HG02981 (cell line): ENCODE data around the gene CEP112.

Experiments used
- ATAC-seq: cut with Tn5 transposase; IDR thresholded peaks from one replicate; pipeline ENCODE4 v1.9.1; 2021; ENCODE audit warnings: mild to moderate bottlenecking, moderate library complexity; ENCODE audit not compliant: unreplicated experiment

CEP112 gene

GRCh38 chr17:66000216-66000615, 191.7 kb downstream of the CEP112 start:
- no peak for ATAC-seq

GRCh38 chr17:65998675-65999074, 193.3 kb downstream of the CEP112 start:
- ATAC-seq = no peak

GRCh38 chr17:65994679-65995078, 197.3 kb downstream of the CEP112 start:
- no peak for ATAC-seq

GRCh38 chr17:65994114-65994513, 197.8 kb downstream of the CEP112 start:
- no peak for ATAC-seq

GRCh38 chr17:65990593-65990992, 201.3 kb downstream of the CEP112 start:
- no peak for ATAC-seq

- ATAC-seq = no peak
These were observed 203.5 kb downstream of the CEP112 start for GRCh38 chr17:65988451-65988850.

GRCh38 chr17:65987988-65988387, 203.9 kb downstream of the CEP112 start:
- ATAC-seq = no peak

GRCh38 chr17:65985571-65985970, 206.4 kb downstream of the CEP112 start:
- no peak for ATAC-seq

GRCh38 chr17:65984299-65984698, 207.6 kb downstream of the CEP112 start:
- no peak for ATAC-seq

- ATAC-seq = no peak
These were observed 213.1 kb downstream of the CEP112 start for GRCh38 chr17:65978871-65979270.

GRCh38 chr17:65977041-65977440, 214.9 kb downstream of the CEP112 start:
- no peak for ATAC-seq

- no peak for ATAC-seq
These were observed 216.1 kb downstream of the CEP112 start for GRCh38 chr17:65975878-65976277.

- ATAC-seq = no peak
These were observed 218.7 kb downstream of the CEP112 start for GRCh38 chr17:65973237-65973636.

- ATAC-seq = no peak
These were observed 224.6 kb downstream of the CEP112 start for GRCh38 chr17:65967372-65967771.

GRCh38 chr17:65966072-65966695, 225.7 kb downstream of the CEP112 start:
- no peak for ATAC-seq

- ATAC-seq = no peak
These were observed 228.8 kb downstream of the CEP112 start for GRCh38 chr17:65963179-65963578.

GRCh38 chr17:65959630-65960029, 232.3 kb downstream of the CEP112 start:
- no peak for ATAC-seq

- no peak for ATAC-seq
These were observed 235.1 kb downstream of the CEP112 start for GRCh38 chr17:65956814-65957213.

- no peak for ATAC-seq
These were observed 237.8 kb downstream of the CEP112 start for GRCh38 chr17:65954148-65954449.

GRCh38 chr17:65953316-65954147, 238.4 kb downstream of the CEP112 start:
- ATAC-seq = no peak

- ATAC-seq = no peak
These were observed 239.3 kb downstream of the CEP112 start for GRCh38 chr17:65952586-65952985.

- ATAC-seq = no peak
These were observed 239.9 kb downstream of the CEP112 start for GRCh38 chr17:65952015-65952414.

GRCh38 chr17:65947831-65948230, 244.1 kb downstream of the CEP112 start:
- no peak for ATAC-seq
